ENCODE data around the gene LDLR.

- TF ChIP-seq POLR2A (IDR thresholded peaks at IDR 0.05) (no peak), CTCF (IDR thresholded peaks at IDR 0.05) (no peak)
These were observed 15.7 kb upstream of the LDLR start for GRCh38 chr19:11073568-11073967.
